Stimulated activated naive CD4-positive, alpha-beta T cell treated with Interleukin-2 at 50 U/mL for 16 hours (primary cell): Measurements from ENCODE around the gene FLOT2.
A peak's percentile ranks its signal among the peaks of the same experiment; 100 is the strongest.
"Not testable (repeated sequence)": the region's sequence is repeated elsewhere in the genome, so short reads cannot be mapped to it uniquely, and the experiment has no call there.

Experiments used
- DNase-seq: peaks from one replicate; lab custom pipeline; 2025; lab: John Stamatoyannopoulos, UW

FLOT2 gene

DNA sequence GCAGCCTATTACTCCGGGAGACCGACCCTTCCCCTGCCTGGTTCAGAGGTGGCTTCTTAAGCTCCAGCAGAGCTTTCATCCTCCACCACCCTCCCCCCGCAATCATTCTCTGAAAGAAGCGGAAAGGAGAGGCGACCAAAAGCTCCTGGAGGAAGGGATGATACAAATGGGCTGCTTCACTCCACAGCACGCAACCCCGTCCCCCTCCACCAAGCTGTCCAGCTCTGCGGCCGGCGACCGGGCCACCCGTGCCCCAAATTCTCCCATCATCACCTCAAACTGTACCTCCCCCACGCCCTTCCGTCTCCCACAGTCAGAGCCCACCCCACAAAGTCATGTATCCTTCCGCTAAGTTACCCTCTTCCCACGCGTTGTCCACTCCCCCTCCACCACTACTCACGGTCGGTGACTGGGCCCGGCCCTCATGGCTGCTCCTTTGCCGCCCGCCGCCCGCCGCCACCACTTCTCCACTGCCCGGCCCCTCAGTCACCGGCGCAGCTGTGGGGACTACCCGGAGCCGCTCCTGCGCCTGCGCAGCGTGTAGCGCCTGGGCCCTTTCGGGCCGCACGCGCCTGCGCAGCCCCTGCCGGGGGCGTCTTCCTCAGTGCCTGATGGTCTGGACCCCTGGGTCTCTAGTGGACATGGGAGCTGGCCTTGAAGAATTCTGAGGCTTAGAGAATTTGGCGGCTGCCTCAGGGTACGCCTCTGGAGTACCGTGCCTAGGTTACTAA, 55.1 kb downstream of the FLOT2 start, which contains the start of gene FAM222B:
Gene FAM222B, minus strand, starts transcription at position 509 of the 731 bp plus-strand sequence. CDS start 76,123 bp downstream, outside the sequence.
- peak; percentile 87 for DNase-seq

DNA sequence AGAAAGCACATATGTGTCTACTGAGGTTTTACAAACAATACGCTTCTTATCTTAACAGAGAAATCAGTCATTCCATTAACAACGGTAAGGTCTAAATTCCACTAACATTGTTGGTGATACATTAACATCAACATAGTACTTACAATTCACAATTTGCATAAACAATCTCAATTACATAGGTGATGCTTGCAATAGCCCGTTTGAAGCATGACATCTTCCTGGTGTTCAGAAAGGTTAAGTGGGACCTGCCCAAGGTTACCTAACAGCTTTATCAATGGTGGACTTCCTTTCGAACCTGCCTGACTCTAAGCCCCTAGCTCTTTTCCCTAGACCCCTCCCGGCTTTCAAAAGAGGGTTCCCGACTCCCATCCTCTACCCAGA, 55.6 kb downstream of the FLOT2 start:
- no peak for DNase-seq

DNA sequence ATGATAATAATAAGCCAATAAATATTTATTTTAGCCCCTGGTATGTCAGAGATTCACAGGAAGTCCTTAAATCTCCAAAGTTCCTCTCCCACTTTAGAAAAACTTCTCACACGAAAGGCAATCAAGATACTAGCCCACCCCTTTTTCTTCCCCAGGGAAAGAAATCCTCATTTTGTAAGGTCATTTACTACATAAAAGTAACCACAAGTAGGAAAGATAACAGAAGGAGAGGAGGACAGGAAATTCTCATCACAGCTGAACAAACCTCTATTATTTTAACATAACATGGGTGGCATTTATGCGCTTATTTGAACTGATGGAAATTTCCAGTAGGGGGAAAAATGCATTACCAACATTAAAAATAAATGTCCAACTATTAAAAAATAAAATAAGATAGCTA, 58.3 kb downstream of the FLOT2 start:
- no peak for DNase-seq

DNA sequence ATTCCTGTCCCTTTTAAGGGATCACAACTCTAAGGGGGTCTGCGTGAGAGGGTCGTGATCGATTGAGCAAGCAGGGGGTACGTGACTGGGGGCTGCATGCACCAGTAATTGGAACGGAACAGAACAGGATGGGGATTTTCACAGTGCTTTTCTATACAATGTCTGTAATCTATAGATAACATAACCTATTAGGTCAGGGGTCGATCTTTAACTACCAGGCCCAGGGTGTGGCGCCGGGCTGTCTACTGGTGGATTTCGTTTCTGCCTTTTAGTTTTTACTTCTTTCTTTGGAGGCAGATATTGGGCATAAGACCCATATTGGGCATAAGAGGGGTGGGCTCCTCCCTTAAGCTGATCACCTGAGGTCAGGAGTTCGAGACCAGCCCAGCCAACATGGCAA, 61.0 kb downstream of the FLOT2 start:
- DNase-seq = not testable (repeated sequence)

DNA sequence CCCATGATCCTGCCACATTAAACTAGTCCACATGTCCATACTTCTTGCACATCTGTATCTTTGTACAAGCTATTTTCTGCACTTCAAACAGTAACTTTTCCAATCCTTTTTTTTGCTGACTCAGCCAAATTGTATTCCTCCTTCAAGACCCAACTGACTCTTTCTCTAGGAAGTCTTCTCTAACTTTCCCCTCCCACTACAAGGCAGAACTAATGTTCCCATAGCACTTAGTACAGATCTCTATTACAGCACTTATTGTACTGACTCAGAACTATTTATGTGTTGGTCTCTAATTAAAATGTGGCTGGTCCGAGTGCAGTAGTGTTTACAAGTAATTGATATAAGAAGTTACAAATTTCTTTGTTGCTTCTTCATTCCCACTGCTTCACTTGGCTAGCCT, 63.1 kb downstream of the FLOT2 start:
- no peak for DNase-seq
